GM19240 (cell line): ENCODE results near the gene ZBTB32.

ENCODE experiments used
- DNase-seq: peaks from one replicate; pipeline ENCODE4 v3.0.0; 2011; ENCODE audit warnings: low spot score; ENCODE audit not compliant: insufficient read length

The ZBTB32 gene

DNA sequence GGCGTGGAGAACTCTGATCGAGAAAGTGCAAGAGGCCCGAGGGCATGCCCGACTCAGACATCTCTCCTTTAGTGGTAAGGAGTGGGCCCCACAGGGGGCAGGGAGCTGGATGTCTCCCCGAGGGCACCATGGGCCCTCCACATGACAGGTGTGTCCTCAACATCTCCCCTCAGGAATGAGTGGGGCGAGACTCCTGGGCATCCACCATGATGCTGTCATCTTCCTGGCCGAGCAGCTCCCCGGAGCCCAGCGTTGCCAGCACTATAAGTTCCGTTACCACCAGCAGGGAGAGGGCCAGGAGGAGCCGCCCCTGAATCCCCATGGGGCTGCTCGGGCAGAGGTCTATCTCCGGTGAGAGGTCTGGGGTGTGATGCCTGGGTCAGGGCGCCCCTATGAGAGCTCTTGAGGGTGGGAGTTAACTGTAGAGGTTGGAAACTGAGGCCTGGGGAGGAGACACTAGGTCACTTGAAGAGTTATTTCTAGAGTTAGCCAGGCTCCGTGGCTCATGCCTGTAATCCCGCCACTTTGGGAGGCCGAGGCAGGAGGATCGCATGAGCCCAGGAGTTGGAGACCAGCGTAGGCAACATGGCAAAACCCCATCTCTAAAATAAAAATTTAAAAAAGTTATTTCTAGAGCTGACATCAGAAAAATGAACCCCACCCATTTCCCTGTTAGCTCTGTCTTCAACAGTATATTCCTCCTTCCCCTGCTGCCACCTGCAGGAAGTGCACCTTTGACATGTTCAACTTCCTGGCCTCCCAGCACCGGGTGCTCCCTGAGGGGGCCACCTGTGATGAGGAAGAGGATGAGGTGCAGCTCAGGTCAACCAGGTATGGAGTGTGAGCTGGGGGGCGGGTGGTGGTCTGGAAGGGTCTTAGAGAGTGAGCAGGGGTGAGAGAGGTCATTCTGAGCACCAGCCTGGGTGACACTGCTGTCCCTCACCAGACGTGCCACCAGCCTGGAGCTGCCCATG is 32.8 kb downstream of the ZBTB32 start:
- no peak for DNase-seq

DNA sequence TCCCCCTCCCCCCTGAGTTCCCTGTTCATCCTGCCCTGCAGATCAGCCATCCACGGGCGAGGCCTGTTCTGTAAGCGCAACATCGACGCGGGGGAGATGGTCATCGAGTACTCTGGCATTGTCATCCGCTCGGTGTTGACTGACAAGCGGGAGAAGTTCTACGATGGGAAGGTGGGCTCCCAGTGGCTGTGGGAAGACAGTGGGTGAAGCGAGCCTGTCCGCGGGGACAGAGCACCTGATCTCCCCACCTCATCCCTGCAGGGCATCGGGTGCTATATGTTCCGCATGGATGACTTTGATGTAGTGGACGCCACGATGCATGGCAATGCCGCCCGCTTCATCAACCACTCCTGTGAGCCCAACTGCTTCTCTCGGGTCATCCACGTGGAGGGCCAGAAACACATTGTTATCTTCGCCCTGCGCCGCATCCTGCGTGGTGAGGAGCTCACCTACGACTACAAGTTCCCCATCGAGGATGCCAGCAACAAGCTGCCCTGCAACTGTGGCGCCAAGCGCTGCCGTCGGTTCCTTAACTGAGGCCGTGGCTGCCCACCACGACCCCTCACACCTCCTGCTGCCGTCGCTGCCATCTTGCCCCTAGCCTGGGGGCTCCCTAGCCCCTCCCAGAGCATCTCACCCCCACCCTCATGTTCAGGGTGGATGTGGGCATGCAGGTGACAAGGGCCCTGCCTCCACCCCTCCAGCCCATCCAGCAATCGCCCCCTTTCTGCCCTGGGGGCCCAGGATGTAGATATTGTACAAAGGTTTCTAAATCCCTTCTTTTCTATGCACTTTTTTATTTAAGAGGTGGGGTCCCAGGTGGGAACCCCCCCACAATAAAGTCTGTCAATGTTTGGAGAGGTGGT is 33.9 kb downstream of the ZBTB32 start:
- DNase-seq: no peak

DNA sequence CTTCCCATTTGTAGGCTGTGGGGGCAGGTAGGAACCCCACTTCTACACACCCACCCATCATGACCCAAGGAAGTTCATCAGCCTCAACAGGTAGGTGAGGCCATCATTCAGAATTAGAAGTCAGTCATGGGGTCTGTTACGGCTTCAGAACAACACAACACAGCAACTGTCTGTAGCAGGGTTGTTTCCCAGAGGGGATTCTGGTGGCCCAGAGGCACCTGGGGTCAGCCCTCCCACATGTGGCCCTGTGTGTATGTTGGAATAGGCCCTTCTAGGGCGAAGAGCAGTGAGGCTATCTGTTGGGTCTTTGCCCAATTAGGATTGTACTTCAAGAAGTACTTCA is 34.5 kb downstream of the ZBTB32 start:
- no peak for DNase-seq

GRCh38 chr19:35739275-35740107 is 35.1 kb downstream of the ZBTB32 start:
- DNase-seq: no peak

GRCh38 chr19:35740108-35740422 is 35.7 kb downstream of the ZBTB32 start:
- DNase-seq: peak; percentile 69

DNA sequence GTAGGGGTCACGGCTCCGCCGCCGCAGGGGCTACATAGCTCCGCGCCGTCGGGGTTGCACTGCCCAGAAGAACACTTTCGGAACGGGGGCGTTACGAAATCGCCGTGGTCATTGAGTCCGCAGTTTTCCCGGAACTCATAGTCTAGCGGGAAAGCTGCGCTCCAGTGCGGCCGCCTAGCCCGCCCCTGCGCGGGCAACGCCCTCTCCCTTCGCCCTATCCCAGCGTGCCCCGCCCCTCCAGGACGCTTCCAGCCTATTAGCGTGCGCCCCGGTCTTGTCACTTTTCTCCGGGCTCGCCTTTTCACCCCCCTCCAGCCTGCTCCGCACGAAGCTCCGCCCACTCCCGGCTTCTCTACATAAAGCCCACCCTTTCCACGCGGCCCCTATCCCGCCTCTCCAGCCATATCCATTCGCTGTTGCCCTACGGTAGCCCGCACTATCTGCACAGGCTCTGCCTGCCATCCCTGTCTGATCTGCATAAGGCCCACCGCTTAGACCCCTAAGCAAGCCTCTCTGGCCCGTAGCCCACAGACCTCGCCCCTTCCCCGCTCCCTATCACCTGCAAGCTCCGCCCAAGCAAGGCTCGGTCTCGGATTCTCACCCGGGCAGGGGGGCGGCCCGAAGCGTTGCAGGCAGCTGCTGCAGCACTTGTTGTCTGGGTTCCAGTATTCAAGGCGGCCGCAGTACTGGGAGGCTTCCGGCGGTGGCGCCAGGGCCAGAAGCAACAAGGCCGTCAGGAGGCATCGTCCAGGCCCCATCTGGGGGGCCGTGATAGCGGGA is 36.3 kb downstream of the ZBTB32 start:
- peak; percentile 99 for DNase-seq

GRCh38 chr19:35741203-35741515 is 36.8 kb downstream of the ZBTB32 start:
- no peak for DNase-seq

GRCh38 chr19:35742121-35742724 is 37.9 kb downstream of the ZBTB32 start, which contains the start of gene IGFLR1:
TSS of gene IGFLR1 (minus strand) at chr19:35742452. CDS start at chr19:35741180, 1,272 bp downstream.
- DNase-seq: no peak

- DNase-seq: no peak
These were observed 39.5 kb downstream of the ZBTB32 start for GRCh38 chr19:35743640-35744429.

- DNase-seq: peak; percentile 49
These were observed 40.3 kb downstream of the ZBTB32 start for GRCh38 chr19:35744430-35745327.

GRCh38 chr19:35745328-35746086 is 41.1 kb downstream of the ZBTB32 start, which contains the start of the genes PSENEN and U2AF1L4:
TSS of gene PSENEN (plus strand) at chr19:35745651. CDS start at chr19:35745931, 280 bp downstream.
TSS of gene U2AF1L4 (minus strand) at chr19:35745418. CDS start at chr19:35745391, 27 bp downstream.
- DNase-seq: peak; percentile 75

GRCh38 chr19:35746087-35746462 is 41.7 kb downstream of the ZBTB32 start:
- DNase-seq: no peak

DNA sequence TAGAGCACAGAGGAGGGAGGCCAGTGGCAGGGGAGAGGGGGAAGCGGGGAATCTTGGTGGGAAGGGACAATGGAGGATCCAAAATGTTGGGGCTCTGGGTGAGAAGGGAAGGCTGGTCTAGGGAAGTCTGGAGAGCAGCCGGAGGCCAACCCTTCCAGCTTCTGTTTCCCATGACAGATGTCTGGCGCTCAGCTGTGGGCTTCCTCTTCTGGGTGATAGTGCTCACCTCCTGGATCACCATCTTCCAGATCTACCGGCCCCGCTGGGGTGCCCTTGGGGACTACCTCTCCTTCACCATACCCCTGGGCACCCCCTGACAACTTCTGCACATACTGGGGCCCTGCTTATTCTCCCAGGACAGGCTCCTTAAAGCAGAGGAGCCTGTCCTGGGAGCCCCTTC is 42.2 kb downstream of the ZBTB32 start:
- DNase-seq: no peak

DNA sequence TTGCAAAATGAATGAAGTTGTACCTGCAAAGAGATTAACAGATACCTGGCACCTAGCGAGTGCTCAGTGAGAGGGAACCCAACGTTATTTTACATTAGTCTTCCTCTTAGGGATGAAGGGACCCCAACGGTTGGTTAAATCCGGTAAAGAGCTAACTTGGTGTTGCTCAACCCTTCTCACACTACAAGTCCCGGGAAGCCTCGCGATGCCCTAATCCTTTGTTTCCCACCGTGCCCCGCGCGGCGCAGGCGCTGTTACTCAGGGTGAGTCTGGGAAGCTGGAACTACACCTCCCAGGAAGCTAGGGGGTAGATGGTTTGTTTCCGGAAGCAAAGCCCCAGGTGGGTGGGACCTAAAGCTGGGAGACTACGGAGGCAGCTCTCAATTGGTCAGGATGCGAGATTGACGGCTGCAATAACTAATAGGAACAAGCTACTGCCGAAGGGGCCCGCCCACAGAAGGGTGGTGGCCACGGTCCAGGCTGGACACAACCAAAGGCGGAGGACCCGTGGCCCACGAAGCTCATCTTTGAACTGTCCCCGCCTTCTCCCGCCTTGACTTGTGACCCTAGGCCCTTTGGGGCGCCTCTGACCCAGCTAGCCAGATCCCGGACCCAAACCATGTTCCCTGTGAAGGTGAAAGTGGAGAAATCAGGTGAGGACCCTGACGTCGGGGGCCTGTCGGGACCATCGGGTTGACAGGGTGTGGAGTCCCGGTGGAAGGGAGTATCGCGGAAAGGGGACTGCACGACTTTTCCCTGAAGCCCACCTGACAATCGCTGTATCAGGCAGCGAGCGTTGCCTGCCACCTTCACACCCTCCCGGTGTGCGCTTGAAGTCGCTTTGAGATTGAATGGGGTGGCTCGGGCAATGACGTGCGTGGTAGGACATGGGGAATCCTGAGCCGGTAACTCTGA is 44.0 kb downstream of the ZBTB32 start, which contains the start of gene LIN37:
Gene LIN37 (plus strand): TSS at position 471 of the 915 bp plus-strand sequence. CDS start 149 bp downstream, at position 620.
- peak; percentile 82 for DNase-seq

GRCh38 chr19:35750167-35750566 is 45.8 kb downstream of the ZBTB32 start:
- DNase-seq: no peak
